ENCODE results near the gene FAM90A26.
"Not testable (repeated sequence)": the region's sequence is repeated elsewhere in the genome, so short reads cannot be mapped to it uniquely, and the experiment has no call there.

DNA sequence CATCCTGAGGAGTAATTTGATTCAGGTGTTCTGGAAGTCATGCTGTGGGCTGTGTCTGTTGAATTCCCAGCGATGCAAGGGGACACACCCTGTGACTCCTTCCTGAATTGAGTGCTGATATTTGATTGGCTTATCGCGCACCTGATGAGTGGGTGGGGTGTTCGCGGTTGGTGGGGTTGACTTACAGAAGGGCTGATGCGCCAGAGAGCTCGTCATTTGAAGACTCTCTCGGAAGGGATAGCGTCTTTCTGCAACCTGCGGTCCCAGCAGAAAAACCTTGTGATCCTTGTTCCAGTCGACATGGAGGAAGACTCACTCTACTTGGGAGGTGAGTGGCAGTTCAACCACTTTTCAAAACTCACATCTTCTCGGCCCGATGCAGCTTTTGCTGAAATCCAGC is 49.6 kb downstream of the FAM90A26 start, which contains the start of gene USP17L12:
- not testable (repeated sequence) for TF ChIP-seq GATA2, GATA3 (IDR thresholded peaks at IDR 0.05; ENCODE audit: low read depth, low read length)
